DND-41 (cell line): ENCODE results near the gene SLC43A1.

Experiments
- ATAC-seq: fragments of 200-7000 bp; cut with Tn5 transposase; 3 replicates; pipeline ENCODE4 v1.9.1; 2021; ENCODE audit warnings: low read depth; ENCODE audit not compliant: insufficient read depth
- DNase-seq: peaks from one replicate; pipeline ENCODE4 v3.0.0-alpha.2; 2020
- H2AFZ ChIP-seq: 2 replicates; pipeline ENCODE4 v1.6.0; 2012; ENCODE audit warnings: low read depth, low read length
- H3K27ac ChIP-seq: 2 replicates; pipeline ENCODE4 v1.5.1; 2012; ENCODE audit warnings: low read length, inconsistent platforms
- H3K27me3 ChIP-seq: fragments of 200-600 bp; sonication (generic); 2 replicates; pipeline ENCODE4 v1.6.0; 2012; ENCODE audit warnings: low read length, mild to moderate bottlenecking, inconsistent platforms; ENCODE audit not compliant: insufficient read depth, poor library complexity
- H3K36me3 ChIP-seq: 2 replicates; pipeline ENCODE4 v1.5.1; 2012; ENCODE audit warnings: low read length, inconsistent platforms; ENCODE audit not compliant: insufficient read depth
- H3K4me1 ChIP-seq: 2 replicates; pipeline ENCODE4 v1.5.1; 2012; ENCODE audit warnings: mild to moderate bottlenecking, low read length; ENCODE audit not compliant: insufficient read depth
- H3K4me2 ChIP-seq: 2 replicates; pipeline ENCODE4 v1.6.0; 2012; ENCODE audit warnings: mild to moderate bottlenecking, moderate library complexity, low read length, inconsistent platforms; ENCODE audit not compliant: insufficient read depth
- H3K4me3 ChIP-seq, 2 experiments: fragments of 200-600 bp in 1 of 2; shearing (Covaris generic) in 1 of 2; 2 replicates each; pipeline ENCODE4 v1.5.1; 2012 to 2016; ENCODE audit warnings: inconsistent platforms in 2 of 2, low read length in 2 of 2, mild to moderate bottlenecking in 2 of 2, low read depth in 1 of 2, moderate library complexity in 1 of 2
- H3K79me2 ChIP-seq: 2 replicates; pipeline ENCODE4 v1.6.0; 2012; ENCODE audit warnings: low read length, inconsistent platforms; ENCODE audit not compliant: insufficient read depth
- H3K9ac ChIP-seq: 2 replicates; pipeline ENCODE4 v1.6.0; 2012; ENCODE audit warnings: low read depth, mild to moderate bottlenecking, inconsistent platforms, low read length, moderate library complexity
- H3K9me3 ChIP-seq: 2 replicates; pipeline ENCODE4 v1.5.1; 2012; ENCODE audit warnings: low read length, moderate library complexity, mild to moderate bottlenecking, inconsistent platforms; ENCODE audit not compliant: insufficient read depth, severe bottlenecking
- H4K20me1 ChIP-seq: 2 replicates; pipeline ENCODE4 v1.6.0; 2012; ENCODE audit warnings: low read length; ENCODE audit not compliant: insufficient read depth
- EZH2 ChIP-seq: IDR thresholded peaks from 3 replicates; pipeline ENCODE4 v1.6.1; 2012; ENCODE audit warnings: borderline replicate concordance, low read depth, mild to moderate bottlenecking, moderate library complexity, low read length, inconsistent platforms; ENCODE audit not compliant: severe bottlenecking
- TF ChIP-seq, protein P1 (sequence below): IDR thresholded peaks from 2 replicates; pipeline ENCODE4 v1.5.1; 2012; ENCODE audit warnings: borderline replicate concordance, low read length, moderate library complexity, mild to moderate bottlenecking; ENCODE audit not compliant: poor library complexity, severe bottlenecking; ENCODE audit errors: extremely low read depth

Gene SLC43A1

GRCh38 chr11:57463671-57464538, 51.6 kb downstream of the SLC43A1 start:
- Histone ChIP-seq H3K9ac (no peak overlapping the region), H3K79me2 (no peaks in the 10 kb centered on the region), H3K4me2 (no peak overlapping the region), H3K4me1 (peaks cover 27% of the 10 kb centered on the region), H4K20me1 (peaks cover 7% of the 10 kb centered on the region), H2AFZ (no peak overlapping the region), H3K9me3 (no peaks in the 10 kb centered on the region), H3K4me3 (no peak overlapping the region), H3K27me3 (peaks cover 29% of the 10 kb centered on the region), H3K36me3 (no peaks in the 10 kb centered on the region), H3K27ac (no peak overlapping the region)
- ATAC-seq: no peak
- TF ChIP-seq, protein P1, sequence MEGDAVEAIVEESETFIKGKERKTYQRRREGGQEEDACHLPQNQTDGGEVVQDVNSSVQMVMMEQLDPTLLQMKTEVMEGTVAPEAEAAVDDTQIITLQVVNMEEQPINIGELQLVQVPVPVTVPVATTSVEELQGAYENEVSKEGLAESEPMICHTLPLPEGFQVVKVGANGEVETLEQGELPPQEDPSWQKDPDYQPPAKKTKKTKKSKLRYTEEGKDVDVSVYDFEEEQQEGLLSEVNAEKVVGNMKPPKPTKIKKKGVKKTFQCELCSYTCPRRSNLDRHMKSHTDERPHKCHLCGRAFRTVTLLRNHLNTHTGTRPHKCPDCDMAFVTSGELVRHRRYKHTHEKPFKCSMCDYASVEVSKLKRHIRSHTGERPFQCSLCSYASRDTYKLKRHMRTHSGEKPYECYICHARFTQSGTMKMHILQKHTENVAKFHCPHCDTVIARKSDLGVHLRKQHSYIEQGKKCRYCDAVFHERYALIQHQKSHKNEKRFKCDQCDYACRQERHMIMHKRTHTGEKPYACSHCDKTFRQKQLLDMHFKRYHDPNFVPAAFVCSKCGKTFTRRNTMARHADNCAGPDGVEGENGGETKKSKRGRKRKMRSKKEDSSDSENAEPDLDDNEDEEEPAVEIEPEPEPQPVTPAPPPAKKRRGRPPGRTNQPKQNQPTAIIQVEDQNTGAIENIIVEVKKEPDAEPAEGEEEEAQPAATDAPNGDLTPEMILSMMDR: no peak
- TF ChIP-seq EZH2: no peak
- DNase-seq: no peak

DNA sequence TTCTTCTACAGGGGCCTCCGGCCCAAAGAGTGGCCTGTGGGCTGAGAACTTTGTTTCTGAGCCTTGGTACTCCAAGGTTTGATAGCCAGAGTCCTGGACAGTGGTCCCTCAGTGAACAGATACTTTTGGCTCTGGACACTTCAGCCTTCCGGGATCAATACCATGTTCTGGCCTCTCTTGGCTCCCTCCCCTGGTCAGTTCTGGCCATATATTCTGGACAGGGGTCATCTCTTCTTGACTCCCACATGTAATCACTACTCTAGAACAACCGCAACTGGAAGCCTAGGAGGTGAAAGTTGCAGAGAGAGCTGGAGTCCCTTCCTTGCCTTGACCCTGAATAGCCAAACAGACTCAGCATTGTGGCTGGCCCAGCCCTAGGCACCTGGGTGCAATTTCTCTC, 52.9 kb downstream of the SLC43A1 start:
- Histone ChIP-seq H3K27ac (no peak overlapping the region), H3K4me3 (no peak overlapping the region), H3K36me3 (no peaks in the 10 kb centered on the region), H4K20me1 (peaks cover 7% of the 10 kb centered on the region), H3K9ac (no peak overlapping the region), H3K4me1 (peaks cover 36% of the 10 kb centered on the region), H3K27me3 (peaks cover 36% of the 10 kb centered on the region), H3K79me2 (no peaks in the 10 kb centered on the region), H3K9me3 (no peaks in the 10 kb centered on the region), H2AFZ (no peak overlapping the region), H3K4me2 (no peak overlapping the region)
- no peak for ATAC-seq
- TF ChIP-seq EZH2: no peak
- TF ChIP-seq, protein P1: no peak
- no peak for DNase-seq

GRCh38 chr11:57461841-57462489, 53.5 kb downstream of the SLC43A1 start:
- DNase-seq: no peak
- Histone ChIP-seq H3K27ac (no peak overlapping the region), H3K4me3 (no peak overlapping the region), H3K9ac (no peak overlapping the region), H3K4me1 (peaks cover 39% of the 10 kb centered on the region), H2AFZ (no peak overlapping the region), H3K79me2 (no peaks in the 10 kb centered on the region), H4K20me1 (peaks cover 7% of the 10 kb centered on the region), H3K36me3 (no peaks in the 10 kb centered on the region), H3K9me3 (no peaks in the 10 kb centered on the region), H3K4me2 (no peak overlapping the region), H3K27me3 (peaks cover 37% of the 10 kb centered on the region)
- TF ChIP-seq EZH2: no peak
- TF ChIP-seq, protein P1: no peak
- ATAC-seq: no peak
